Epithelial cell of prostate (primary cell): ENCODE results near the gene ADARB2.

Source experiments
- DNase-seq: peaks from one replicate; pipeline ENCODE4 v3.0.0-alpha.2; 2011; ENCODE audit warnings: low read depth, low spot score
- H3K27ac ChIP-seq: fragments of 450-650 bp; 2 replicates; pipeline ENCODE4 v1.5.1; 2017; ENCODE audit warnings: mild to moderate bottlenecking

Gene ADARB2

GRCh38 chr10:1736144-1736971, 967 bp downstream of the ADARB2 start:
- no peak overlapping the region for H3K27ac ChIP-seq
- no peak for DNase-seq

DNA sequence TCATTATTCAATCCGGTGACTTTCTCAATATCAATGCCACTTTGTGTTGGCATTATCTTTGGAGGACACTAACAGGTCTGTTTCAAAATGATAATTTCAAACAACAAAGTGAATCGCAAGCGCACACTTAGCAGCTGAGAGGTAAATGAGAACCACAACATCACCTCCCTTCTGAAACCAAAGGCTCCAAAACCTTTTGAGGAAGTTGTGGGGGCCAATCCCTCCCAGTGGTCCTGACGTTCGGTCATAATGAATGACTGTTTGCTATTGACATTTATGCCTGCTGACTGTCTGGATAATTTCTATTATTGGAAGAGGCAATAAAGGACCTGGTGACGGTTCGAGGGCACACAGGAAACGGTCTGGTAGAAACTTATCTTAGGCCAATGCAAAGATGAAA, 1.8 kb downstream of the ADARB2 start:
- H3K27ac ChIP-seq, result no peak overlapping the region
- no peak for DNase-seq

- no peak for DNase-seq
These were observed 3.0 kb downstream of the ADARB2 start for GRCh38 chr10:1734288-1734687.

GRCh38 chr10:1733720-1734119, 3.6 kb downstream of the ADARB2 start:
- no peak overlapping the region for H3K27ac ChIP-seq
- no peak for DNase-seq

More at GRCh38 chr10:1734288-1734687, 3.0 kb downstream of the ADARB2 start:
- no peak overlapping the region for H3K27ac ChIP-seq

- no peak overlapping the region for H3K27ac ChIP-seq
- no peak for DNase-seq
These were observed 4.7 kb downstream of the ADARB2 start for GRCh38 chr10:1732564-1732996.

- no peak for DNase-seq
- no peak overlapping the region for H3K27ac ChIP-seq
These were observed 5.7 kb downstream of the ADARB2 start for GRCh38 chr10:1731592-1731991.

- DNase-seq, result no peak
- H3K27ac ChIP-seq, result no peak overlapping the region
These were observed 7.6 kb downstream of the ADARB2 start for GRCh38 chr10:1729751-1730150.

- DNase-seq, result no peak
- H3K27ac ChIP-seq, result no peak overlapping the region
These were observed 10.5 kb downstream of the ADARB2 start for GRCh38 chr10:1726861-1727260.

DNA sequence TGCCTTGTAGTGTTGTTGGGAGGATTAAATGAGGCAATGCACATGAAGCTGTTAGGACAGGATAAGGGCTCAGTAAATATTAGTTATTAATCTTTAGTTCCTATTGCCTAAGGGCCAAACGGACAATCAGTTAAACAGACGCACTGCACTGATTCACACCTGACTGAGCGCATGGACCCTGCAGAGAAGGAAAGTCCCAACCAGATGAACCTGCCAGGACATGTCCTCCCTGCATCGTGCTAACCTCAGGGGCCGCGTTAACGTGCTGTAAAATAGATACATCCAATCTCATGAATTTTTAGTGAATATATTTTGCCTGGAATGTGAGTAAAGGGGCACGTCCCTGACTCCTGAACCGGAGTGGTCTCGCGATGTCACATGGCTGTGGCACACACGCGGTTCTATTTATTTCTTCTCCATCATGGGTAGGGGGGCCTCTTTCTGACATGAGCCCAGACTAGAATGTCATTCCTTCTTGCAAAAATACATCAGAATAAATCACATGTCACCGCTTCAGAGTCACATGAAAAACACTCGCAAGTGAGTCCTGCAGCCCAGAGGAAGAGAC, 12.3 kb downstream of the ADARB2 start:
- DNase-seq, result no peak
- no peak overlapping the region for H3K27ac ChIP-seq

DNA sequence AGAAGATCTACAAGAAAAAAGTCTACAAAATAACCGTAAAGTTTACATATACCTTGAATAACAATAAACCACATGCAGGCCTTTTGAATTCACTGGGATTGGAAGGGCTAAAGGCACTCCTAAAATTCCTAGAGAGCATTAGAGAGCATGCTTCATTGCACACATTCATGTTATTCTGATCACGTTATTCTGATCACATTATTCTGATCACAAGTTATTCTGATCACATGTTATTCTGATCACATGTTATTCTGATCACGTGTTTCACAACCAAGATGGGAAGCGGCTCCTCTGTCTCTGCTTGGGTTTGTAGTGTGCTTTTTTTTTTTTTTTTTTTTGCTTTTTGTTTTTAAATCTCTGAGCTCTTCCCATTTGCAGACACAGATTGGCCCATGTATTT, 20.5 kb downstream of the ADARB2 start:
- DNase-seq, result no peak
- no peak overlapping the region for H3K27ac ChIP-seq

DNA sequence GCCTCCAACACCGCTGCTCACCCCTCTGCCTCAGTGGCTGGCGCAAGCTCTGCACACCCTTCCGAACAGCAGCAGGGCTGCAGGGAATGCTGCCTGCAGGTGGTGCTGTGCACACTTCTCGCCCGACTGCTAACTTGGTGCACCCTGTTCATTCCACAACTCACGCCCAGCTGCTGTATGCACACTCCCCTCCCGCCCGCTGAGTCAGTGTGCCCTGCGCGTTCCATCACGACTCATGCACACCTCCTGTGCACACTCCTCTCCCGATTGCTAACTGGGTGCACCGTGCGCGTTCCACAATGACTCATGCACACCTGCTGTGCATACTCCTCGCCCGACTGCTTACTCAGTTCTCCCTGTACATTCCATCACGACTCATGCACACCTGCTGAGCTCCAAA, 21.5 kb downstream of the ADARB2 start:
- H3K27ac ChIP-seq, result no peak overlapping the region
- DNase-seq, result no peak

GRCh38 chr10:1712944-1713671, 24.2 kb downstream of the ADARB2 start:
- no peak overlapping the region for H3K27ac ChIP-seq
- DNase-seq, result no peak

DNA sequence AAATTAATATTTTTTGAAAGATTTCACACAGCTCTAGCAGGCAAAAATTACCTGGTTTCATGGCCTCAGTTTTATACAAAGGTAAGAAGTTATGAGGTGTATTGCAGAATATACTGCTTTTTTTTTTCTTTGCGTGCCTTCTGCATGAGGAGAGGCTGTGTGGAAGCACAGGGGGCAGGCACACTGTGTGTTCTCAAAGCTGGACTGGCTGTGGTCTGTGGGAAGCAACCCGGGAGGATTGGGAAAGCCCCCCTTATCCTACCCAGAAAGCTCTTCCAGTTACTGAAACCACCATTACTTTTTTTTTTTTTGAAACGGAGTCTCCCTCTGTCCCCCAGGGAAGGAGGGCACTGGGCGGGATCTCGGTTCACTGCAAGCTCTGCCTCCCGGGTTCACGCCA, 25.0 kb downstream of the ADARB2 start:
- DNase-seq, result no peak

GRCh38 chr10:1709161-1709560, 28.2 kb downstream of the ADARB2 start:
- no peak for DNase-seq
- H3K27ac ChIP-seq, result no peak overlapping the region

More for the DNA sequence above, 25.0 kb downstream of the ADARB2 start:
- no peak overlapping the region for H3K27ac ChIP-seq

DNA sequence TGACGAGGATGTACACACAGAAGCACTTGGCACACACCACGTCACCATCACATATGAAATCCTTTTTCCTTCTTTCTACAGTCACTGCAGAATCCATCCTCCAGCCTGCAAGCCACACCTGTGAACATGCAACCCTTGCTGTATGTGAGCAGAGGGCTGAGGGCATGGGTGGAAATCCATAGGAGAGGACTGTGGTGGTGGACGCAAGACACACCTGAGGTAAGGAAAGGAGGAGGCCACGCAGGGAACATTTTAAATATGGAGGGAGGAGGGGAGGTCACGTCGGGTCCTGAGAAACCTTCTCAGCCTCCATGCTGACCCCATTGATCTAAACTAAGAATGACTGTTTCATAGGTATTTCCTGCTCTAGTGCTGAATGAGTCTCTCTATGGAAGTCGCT, 28.6 kb downstream of the ADARB2 start:
- no peak for DNase-seq
- no peak overlapping the region for H3K27ac ChIP-seq

DNA sequence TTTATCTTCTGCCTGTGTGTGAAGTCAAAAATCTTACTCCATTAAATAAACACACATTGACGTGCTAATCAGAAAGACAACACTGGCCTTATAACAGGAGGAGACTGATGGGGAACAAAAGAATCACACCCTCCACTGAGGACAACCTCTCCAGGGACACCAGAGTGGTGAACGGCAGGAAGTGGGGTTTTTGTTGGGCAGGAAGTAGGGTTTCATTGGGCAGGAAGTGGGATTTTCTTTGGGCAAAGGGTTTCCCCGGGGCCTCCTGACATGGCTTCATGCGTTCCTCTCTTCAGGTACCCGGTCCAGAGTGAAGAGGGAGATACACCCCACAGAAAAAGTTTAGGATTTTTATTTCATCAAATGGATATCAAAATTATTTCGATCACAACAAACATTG, 30.6 kb downstream of the ADARB2 start:
- H3K27ac ChIP-seq, result no peak overlapping the region
- no peak for DNase-seq

DNA sequence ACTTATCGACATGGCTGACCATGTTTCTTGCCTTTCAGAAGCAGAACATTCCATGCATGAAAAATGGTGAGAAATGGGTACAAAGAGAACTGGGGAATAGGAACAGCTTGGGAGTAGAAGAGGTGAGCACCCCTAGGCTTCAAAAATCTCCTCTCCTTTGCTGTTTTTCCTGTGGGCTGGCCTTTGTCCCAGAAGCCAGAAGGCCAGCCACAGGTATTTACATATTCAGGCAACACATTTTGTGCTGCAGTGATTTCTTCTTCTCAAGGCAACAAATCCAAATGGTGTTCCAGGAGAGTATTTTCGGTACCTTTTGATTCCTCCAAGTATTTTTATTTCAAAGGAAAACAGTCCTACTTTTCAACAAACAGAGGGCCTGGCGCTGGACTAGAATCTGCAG, 31.1 kb downstream of the ADARB2 start:
- DNase-seq, result no peak
- no peak overlapping the region for H3K27ac ChIP-seq

- no peak overlapping the region for H3K27ac ChIP-seq
- no peak for DNase-seq
These were observed 39.1 kb downstream of the ADARB2 start for GRCh38 chr10:1698185-1698584.

- H3K27ac ChIP-seq, result no peak overlapping the region
- no peak for DNase-seq
These were observed 41.2 kb downstream of the ADARB2 start for GRCh38 chr10:1696106-1696505.

- no peak overlapping the region for H3K27ac ChIP-seq
- no peak for DNase-seq
These were observed 47.2 kb downstream of the ADARB2 start for GRCh38 chr10:1690086-1690485.

- no peak for DNase-seq
- H3K27ac ChIP-seq, result no peak overlapping the region
These were observed 48.8 kb downstream of the ADARB2 start for GRCh38 chr10:1688531-1688930.
